Measurements from ENCODE around the gene JAK3.

The JAK3 gene

DNA sequence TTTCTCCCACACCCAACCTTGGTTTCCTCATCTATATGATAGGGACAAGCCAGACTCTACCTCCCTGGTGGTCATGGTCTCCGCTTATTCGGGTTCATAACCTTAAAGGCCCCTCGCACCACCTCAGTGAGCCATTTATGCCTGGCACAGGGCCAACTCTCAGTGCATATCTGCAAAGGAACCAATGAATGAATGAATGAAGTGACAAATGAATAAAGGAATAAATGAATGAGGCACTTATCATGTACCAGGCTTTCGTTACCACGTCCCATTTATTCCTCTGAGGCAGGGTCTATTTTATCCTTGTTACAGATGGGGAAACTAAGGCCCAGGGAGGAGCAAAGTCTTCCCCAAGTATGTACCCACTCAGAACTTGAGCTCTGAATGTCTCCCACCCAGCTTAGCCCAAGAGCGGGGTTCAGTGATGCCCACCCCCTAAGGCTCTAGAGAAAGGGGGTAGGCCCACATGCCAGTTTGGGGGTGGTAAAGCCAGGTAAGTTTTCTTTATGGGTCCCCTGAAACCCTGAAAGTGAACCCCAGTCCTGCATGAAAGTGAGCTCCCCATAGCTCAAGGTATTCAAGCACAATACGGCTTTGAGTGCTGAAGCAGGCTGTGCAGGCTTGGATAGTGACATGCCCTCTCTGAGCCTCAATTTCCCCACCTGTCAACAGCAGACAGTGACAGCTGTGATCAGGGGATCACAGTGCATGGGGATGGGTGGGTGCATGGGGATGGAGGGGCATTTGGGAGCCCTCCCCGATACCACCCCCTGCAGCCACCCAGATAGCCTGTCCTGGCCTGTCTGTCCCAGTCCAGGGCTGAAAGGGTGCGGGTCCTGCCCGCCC lies 23.5 kb upstream of the JAK3 start:
- TF ChIP-seq, protein P1, sequence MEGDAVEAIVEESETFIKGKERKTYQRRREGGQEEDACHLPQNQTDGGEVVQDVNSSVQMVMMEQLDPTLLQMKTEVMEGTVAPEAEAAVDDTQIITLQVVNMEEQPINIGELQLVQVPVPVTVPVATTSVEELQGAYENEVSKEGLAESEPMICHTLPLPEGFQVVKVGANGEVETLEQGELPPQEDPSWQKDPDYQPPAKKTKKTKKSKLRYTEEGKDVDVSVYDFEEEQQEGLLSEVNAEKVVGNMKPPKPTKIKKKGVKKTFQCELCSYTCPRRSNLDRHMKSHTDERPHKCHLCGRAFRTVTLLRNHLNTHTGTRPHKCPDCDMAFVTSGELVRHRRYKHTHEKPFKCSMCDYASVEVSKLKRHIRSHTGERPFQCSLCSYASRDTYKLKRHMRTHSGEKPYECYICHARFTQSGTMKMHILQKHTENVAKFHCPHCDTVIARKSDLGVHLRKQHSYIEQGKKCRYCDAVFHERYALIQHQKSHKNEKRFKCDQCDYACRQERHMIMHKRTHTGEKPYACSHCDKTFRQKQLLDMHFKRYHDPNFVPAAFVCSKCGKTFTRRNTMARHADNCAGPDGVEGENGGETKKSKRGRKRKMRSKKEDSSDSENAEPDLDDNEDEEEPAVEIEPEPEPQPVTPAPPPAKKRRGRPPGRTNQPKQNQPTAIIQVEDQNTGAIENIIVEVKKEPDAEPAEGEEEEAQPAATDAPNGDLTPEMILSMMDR (conservative IDR thresholded peaks at IDR 0.05) = no peak
- no peak overlapping the region for H3K27ac ChIP-seq

DNA sequence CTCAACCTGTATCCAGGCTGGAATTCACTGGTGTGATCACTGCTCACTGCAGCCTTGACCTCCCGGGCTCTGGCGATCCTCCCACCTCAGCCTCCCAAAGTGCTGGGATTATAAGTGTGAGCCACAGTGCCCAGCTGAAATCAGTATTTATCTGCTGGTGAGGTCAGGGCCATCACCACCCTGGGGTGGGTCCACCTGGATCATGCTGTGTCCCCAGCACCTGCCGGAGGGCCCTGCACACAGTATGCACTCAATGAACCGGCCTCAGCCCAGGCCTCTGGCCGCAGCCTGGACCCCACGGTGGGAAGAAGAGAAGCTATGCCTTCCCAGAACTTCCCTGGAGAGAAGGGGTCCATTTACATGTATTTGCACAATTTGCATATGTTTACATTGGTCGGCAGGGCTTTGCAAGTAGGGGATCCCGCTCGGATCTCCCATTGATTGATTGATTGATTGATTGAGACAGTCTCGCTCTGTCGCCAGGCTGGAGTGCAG lies 21.4 kb upstream of the JAK3 start:
- no peak overlapping the region for H3K27ac ChIP-seq
- TF ChIP-seq, protein P1 (conservative IDR thresholded peaks at IDR 0.05) = no peak

DNA sequence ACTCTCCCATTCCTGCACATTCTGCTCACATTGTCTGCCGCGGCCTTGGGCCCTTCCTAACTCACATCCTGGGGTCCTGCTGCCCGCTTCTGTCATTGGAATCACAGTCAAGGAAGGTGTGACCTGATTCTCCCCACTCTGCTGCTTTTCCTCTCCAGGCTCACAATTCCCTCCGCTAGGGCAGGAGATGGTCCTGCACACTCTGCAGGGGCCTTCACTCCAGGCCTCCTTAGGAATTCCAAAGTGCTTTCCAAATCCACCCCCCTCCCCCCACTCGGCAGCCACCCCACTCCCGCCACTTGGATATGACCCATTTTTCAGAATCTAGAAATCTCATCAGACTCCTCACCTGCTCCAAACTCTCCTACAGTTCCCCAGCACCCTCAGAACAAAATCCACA lies 20.9 kb upstream of the JAK3 start:
- no peak overlapping the region for H3K27ac ChIP-seq
- TF ChIP-seq, protein P1 (conservative IDR thresholded peaks at IDR 0.05) = no peak

DNA sequence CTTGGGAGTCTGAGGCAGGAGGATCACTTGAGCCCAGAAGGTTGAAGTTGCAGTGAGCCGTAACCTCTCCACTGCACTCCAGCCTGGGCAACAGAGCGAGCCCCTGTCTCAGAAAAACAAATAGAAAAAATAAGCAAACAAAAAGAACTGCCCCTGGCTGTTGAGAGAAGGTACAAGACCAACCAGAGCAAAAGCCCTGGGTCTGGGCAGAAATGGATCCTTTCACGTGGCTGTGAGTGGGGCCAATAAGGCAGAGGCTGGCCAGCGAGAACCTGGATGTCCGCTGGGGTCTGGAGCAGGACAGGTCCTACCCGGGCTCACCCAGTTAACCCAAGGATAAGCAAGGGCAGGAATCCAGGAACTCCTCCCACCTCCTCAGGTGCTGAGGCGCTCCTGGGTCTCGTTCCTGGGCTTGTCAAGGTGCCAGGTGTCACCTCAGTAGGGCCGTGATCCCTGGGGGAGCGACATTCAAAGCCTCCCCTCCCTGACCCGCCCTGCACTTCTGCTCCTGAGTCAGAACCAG lies 19.2 kb upstream of the JAK3 start:
- TF ChIP-seq, protein P1 (conservative IDR thresholded peaks at IDR 0.05) = no peak
- H3K27ac ChIP-seq = no peak overlapping the region

DNA sequence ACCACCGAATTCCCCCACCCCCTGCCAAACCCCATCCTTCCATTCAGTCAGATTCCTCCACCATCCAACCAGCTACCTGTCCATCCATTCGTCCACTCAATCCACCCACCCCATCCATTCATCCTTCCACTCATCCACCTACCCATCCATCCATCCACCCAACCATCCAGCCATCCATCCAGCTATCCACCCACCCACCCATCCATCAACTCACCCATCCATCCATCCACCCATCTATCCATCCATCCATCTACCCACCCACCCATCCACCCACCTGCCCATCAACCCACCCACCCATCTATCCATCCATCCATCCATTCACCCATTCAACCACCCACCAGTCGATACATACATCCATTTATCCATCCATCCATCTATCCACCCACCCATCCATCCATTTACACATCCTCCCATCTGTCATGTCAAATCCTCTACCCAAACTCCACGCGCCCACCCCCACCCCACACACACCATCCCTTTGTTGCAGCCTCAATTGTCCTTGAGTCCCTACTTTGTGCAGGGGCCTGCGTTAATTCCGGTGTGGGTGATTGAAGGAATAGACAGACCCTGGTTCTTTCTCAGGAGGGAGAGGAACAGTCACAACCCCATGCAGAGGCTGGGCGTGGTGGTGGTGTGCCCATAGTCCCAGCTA lies 18.7 kb upstream of the JAK3 start:
- TF ChIP-seq, protein P1 (conservative IDR thresholded peaks at IDR 0.05) = no peak
- H3K27ac ChIP-seq = peak overlapping the region; percentile 98; the same call in 1 of the 2 replicates

DNA sequence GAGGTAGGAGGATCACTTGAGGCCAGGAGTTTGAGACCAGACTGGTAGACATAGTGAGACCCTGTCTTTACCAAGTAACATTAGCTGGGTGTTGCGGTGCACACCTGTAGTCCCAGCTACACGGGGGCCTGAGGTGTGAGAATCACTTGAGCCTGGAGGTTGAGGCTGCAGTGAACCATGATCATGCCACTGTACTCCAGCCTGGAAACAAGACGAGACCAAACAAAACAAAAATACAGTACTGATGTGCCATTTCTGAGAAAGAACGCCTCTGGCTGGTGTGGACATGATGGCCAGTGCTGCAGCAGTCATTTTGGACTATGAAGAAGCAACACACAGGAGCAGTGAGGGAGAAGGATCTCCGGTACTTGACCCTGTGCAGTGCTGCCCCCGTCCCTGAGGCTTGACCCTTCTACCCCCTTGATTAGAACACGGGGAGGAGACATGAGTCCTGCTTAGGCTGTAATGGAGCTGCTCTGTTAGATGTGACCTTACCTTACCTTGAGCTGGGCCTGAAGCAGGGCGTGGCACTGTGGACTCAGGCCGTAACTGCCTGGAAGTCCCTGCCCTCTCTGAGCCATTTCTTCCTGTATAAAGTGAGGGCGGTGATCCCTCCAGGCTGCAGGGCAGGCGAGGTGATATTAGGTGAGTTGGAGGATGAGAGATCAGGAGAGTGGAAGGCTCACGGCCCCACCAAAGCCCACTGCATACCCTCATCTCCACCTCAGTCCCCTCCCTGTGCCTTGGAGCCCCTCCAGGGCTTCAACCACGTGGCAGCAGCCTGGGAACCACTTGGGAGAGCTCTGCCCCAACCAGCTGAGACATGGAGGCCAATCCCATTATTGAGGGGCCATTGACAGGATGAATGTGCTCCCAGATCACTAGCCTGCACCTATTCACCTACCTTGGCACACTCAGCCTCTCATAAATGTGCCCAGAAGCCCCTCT lies 17.9 kb upstream of the JAK3 start:
- TF ChIP-seq, protein P1 (conservative IDR thresholded peaks at IDR 0.05) = no peak
- H3K27ac ChIP-seq = peak overlapping the region; percentile 98

Measured in VCaP (cell line).